Activated T-helper 1 cell treated with Interleukin-2 at 50 U/mL for 16 hours (primary cell): ENCODE results near the gene FAM209B.
"Not testable (repeated sequence)": the region's sequence is repeated elsewhere in the genome, so short reads cannot be mapped to it uniquely, and the experiment has no call there.

ENCODE experiments used
- DNase-seq: peaks from one replicate; pipeline ENCODE4 v3.0.0-alpha.2; 2020; ENCODE audit warnings: low read depth

The FAM209B gene

DNA sequence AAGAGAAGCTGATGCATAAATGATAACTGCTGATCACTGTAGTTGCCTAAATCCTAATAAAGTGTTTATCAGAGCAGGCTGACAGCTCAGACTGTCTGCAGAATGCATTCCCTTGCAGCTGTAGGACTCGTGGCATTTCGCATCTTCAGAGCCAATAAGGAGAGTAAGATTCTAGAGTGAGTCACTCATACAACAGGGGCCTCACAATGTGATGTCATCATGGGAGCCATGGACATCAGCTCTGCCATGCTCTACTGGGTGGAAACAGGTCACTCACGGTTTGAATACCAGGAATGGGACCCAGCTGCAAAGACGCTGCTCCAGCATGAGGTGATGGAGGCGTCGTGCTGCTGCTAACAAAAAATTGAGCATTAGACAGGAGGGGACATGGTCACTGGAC is 7.4 kb downstream of the FAM209B start:
- DNase-seq = no peak

DNA sequence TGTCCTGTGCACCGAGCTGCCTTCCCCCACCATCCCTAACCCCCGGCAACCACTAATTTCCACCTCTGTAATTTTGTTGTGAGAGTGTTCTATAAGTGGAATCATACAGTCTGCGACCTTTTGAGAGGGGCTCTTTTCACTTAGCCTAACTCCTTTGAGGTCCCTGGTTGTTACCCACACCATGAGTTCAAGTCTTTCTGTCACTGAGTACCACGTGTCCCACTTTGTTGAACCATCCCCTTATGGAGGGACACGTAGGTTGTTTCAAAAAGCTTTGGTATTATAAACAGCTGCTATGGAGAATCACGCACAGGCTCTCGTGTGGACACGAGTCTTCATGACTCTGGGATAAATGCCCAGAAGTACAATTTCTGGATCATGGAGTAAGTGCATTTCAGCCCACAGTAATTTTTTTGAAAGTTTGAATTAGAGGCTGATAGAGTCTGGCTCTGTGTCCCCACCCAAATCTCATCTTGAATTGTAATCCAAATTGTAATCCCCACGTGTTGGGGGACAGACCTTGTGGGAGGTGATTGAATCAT is 9.5 kb downstream of the FAM209B start:
- DNase-seq = no peak

DNA sequence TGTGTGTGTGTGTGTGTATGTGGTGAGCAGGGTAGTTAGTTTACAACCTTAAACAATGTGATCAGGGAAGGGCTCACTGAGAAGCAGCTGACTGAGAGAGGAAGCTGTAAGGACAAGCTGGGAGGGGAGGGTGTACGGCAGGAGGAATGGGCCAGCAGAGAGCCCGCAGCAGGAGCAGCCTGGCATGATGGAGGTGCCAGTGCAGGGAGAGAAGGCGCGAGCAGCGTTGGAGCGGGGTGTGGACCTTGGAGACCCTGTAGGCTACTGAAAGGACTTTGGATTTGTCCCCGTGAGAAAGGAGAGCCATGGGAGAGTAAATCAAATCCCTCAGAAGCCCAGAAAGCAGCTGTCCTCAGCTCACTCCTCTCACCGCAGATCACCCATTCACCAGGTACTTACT is 18.5 kb downstream of the FAM209B start:
- no peak for DNase-seq

DNA sequence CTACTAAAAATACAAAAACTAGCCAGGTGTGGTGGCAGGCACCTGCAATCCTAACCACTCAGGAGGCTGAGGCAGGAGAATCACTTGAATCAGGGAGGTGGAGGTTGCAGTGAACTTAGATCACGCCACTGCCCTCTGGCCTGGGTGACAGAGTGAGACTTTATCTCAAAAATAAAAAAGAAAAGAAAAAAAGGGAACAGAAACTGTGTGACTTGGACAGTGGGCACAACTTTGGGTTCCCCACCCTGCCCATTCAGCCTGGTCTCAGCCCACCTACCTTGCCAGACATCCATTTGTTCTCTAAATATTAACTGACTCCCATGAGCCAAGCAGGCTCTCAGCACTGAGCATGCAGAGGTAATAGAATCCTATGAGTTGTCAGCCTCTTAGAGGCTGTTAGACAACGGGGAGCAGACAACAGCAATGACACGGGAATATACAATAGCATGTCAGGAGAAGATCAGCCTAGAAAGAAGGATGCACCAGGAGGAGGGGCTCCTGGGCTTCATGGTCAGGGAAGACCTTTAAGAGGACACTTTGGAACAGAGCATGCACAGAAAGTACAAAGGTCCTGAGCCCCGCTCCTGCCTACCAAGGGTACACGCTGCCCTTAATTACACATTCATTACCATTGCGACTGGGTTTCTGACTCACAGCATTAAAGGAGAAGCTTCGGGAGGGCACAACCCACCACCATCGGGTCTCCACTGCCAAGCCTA is 20.0 kb downstream of the FAM209B start:
- no peak for DNase-seq

DNA sequence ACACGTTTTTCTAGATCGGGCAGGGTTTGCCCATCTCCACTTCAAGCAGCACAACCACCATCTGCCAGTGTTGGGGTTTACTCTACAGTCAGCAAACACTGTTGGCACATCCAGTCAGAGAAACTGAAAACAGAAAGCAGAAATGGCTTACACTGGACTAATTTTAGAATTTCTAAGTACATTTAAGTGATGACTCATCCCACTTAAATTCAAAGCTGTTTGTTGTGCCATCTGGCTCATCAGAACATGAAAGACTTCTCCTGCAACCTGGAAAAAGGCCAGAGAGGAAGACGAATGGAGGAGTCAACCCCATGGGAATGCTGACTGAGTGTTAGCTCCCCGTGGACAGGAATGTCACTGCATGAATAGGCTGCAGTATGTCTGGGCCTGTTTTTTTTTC is 21.8 kb downstream of the FAM209B start:
- no peak for DNase-seq

DNA sequence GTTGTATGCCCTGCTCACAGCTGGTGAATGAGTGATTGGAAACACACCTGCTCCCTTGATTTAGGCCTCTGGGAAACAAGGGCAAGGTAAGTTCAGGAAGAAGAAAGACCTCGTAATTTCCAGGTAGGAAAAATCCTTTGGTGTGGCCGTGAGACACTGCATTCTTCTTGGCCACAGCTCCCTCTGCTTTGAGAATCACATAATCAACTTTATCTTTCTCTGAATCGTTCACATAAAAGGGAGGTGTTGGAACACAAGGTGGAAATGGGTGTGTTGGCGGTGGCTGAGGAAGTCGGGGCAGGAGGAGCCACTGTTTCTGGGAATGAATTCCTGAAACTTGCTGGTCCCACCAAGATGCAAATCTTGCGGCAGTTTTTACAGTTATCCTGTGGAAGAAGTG is 25.9 kb downstream of the FAM209B start:
- no peak for DNase-seq

DNA sequence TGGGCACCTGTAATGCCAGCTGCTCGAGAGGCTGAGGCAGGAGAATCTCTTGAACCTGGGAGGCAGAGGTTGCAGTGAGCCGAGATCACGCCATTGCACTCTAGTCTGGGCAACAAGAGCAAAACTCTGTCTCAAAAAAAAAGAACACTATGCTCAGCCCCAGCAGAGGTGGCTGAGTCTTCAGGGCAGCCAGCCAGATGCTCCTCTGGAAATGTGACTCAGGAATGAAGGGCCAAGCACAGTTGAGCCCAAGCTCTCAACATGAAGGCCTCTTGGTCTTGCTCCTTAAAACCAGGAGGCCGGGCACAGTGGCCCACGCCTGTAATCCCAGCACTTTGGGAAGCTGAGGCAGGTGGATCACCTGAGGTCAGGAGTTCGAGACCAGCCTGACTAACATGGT is 31.5 kb downstream of the FAM209B start:
- not testable (repeated sequence) for DNase-seq

DNA sequence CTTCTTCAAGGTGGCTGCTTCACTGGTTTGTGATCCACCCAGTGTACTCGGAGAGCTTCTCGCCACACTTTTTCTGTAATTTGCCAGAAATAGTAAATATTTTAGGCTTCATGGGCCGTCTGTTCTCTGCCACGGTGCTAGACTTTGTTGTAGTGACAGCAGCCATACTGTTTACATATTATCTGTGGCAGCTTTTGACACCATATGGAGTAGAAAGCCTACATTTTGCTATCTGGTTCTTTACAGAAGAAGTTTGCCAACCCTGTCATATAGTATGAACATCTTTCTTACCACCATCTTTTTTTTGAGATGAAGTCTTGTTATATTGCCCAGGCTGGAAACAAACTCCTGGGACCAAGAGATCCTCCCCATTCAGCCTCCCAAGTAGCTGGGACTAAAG is 32.5 kb downstream of the FAM209B start:
- DNase-seq = no peak

DNA sequence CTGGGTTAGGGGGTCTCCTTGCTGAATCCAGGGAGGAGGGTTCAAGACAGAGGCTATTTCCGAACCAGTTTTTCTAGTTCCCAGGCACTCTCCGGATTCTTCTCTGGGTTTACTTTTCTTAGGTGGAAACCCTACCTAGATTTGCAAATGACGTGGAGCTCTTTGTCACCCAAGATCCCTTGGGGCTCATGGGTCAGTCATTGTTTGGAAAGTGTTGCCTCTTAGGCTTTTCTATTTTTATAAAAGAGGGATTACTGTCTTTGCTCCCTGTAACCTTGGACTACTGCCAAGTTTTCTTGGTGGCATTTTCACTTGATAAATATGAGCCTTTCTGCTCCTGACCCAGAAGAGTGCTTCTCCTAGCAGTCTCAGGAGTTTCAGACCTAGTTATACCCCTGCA is 33.6 kb downstream of the FAM209B start:
- DNase-seq = no peak

DNA sequence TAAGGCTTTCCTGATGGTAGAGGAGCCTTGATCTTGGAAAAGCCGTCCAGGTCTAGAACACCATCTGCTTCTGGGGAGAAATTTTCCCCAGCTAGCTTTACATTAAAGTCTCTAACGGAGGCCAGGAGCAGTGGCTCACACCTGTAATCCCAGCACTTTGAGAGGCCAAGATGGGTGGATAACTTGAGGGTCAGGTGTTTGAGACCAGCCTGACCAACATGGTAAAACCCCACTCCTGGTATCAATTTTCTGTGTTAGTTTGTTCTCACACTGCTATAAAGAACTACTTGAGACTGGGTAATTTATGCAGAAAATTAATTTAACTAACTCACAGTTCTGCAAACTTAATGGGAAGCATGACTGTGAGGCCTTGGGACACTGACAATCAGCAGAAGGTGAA is 37.8 kb downstream of the FAM209B start:
- no peak for DNase-seq

DNA sequence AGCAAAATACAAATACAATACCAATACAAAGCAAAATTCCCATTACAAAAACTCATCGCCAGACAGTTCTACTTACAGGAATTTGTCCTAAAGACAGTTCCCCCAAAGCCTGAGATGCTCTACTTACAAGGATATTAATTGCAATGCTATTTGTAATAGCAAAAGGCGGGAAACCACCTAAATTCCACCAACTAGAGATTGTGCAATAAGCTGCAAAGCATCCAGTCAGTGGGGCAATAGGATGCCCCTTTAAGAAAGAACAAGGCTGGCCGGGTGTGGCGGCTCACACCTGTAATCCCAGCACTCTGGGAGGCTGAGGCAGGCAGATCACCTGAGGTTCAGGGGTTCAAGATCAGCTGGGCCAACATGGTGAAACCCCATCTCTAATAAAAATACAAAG is 39.1 kb downstream of the FAM209B start:
- DNase-seq = no peak

DNA sequence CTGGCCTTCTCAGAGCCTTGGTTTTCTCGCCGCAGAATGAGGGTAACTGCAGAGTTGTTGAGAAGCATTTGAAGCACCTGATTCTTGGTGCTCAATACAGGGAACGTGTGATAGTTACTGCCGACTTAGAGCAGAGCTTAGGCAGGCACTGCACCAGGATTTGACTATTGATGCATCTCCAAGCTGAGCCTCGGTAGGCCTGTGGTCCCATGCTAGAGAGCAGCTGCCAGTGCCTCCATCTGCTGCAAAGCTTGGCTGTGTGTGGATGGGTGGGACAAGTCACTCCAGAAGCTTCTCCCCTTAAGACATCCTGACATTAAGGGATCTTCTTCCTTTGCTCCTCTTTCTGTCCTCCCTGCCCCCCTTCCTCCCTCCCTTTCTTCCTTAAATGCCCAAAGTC is 40.9 kb downstream of the FAM209B start:
- DNase-seq = no peak

DNA sequence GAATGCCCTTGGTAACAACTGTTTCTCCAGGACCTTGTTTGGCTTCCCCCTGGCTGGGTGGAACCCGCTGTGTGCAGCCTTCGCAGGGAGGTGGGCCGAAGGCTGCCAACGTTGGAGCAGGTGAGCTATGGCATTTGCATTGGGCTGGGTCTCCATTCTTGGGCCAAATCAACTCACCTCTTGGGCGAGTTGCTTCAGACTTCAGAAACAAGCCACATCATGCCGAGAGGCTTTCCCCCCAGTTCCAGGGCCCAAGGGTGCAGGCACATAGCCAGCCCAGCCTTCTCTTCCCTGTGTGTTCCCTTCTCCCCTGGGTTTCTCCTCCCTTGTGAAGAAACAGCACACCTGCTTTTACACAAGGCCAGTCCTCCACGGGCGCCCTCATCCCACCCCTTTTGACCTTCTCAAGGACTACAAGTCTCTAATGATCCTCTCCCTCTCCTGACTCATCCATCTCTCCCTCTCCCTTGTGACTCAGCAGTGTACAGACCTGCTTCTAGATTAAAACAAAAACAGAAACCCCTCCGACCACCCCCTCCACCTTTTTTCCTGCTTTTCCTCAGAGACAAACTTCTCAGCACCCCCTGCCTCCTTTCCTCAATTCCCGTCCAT is 41.6 kb downstream of the FAM209B start:
- DNase-seq = no peak

DNA sequence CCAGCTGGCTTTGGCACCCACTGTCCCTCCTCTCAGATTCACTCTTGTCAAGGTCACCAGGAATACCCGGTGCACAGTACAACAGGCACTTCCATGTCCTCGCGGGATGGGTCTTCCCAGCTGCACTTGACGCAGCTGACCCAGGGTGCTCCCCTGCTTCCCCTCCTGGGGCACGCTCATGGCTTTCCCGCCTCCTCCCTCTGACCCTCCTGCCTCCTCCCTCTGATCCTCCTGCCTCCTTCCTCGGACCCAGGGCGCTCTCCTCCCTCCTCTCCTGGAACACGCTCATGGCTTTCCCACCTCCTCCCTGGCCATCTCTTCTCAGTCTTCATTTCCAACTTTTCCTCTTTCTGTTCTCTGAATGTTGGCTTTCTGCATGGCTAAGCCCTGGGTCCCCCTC is 42.1 kb downstream of the FAM209B start:
- DNase-seq = no peak

DNA sequence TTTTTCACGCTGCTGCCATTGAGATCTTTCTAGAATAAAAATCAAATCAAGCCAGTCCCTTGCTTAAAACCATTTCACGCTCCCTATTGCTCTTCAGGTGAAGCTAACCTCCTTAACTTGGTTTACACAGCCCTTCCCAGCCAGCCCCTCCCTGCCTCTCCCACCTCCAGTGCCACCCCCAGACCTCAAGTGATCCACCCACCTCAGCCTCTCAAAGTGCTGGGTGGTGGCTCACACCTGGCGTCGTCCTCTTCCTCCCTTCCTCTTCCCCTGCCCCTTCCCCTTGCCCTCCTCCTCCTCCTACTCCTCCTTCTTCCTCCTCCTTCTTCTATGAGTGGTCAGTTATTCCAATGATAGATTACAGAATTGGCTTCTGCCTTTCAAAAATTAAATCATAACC is 42.9 kb downstream of the FAM209B start:
- no peak for DNase-seq

DNA sequence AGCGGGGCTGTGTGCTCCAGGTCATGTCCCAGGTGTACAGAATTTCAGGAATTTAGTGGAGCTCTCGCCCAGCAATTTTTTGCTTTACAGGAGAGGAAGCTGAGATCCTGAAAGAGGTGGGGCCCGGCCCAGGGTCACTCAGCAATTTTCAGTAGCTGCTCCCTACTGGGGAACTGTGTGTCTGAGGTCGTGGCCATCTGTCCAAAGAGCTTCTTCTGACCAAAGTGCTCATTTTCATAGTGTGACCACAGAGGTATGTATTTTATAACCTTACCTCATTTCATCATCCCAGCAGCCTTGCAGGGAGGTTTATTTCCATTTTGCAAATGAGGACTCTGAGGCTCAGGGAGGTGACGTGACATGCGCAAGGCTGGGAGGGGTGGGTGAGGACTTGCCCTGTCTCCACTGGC is 46.3 kb downstream of the FAM209B start:
- no peak for DNase-seq

DNA sequence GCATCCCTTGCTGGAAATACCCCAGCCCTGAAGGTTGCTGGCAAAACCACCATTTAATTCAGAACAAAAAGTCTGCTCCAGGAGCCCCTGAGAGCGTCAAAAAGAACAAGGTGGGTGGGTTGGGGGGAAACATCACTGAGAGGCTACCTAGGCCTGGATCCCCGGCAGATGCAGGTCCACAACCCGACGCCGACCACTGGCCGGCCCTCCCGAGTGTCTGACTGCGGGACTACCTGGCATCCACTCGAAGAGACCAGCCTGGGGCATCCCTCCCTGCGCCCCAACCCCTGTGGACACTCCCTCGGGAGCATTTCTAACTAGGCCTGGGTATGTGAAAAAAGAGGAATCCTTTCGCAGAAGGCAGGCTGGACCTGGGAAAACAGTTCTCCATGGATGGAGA is 47.2 kb downstream of the FAM209B start:
- DNase-seq = no peak

DNA sequence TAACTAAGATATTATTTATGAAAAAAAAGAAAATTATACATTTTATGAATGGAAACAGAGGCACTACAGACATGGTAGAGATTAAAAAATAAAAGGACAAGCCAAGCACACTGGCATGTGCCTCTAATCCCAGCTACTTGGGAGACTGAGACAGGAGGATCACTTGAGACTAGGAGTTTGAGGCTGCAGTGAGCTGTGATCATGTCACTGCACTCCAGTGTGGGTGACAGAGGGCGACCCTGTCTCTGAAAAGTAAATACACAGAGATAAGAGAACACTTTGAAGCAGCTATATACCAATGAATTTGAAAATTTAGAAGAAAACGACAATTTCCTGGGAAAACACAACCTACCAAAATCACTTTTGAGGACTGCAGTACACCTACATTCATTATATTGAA is 48.7 kb downstream of the FAM209B start:
- no peak for DNase-seq

DNA sequence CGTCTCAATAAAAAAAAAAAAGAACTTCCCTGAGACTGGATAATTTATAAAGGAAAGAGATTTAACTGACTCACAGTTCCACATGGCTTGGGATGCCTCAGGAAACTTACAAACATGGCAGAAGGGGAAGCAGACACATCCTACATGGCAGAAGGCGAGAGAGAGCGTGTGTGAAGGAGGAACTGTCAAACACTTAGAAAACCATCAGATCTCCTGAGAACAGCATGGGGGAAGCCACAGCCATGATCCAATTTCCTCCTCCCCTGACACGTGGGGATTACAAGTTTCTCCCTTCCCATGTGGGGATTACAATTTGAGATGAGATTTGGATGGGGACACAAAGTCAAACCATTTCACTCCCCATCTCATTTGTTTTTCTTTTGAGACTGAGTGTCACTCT is 49.5 kb downstream of the FAM209B start:
- no peak for DNase-seq

DNA sequence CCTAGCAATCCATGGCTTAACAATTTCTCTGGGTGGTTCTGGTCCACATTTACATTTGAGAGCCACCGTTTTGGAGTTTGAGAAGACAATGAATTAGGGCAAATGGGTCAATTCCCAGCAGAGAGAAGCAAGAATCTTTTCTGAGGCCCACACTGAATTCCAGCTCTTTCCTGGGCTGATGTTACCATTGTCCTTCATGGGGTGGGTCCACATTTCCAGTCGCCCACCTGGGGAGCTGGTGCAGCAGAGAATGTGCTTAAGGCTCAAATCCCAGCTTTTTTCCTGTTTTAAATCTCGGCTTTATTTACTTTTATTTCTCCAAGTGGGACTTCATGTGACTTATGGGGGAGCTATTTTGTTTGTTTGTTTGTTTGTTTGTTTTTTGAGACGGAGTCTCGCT is 51.9 kb downstream of the FAM209B start:
- DNase-seq = no peak
